CD4-positive, alpha-beta T cell treated with Interleukin-17A for 4 hours (primary cell): ENCODE results near the gene SLC35A3.
"Not testable (repeated sequence)": the region's sequence is repeated elsewhere in the genome, so short reads cannot be mapped to it uniquely, and the experiment has no call there.

Experiments used
- DNase-seq: peaks from one replicate; pipeline ENCODE4 v3.0.0-alpha.2; 2020; ENCODE audit warnings: mixed read lengths

The SLC35A3 gene

DNA sequence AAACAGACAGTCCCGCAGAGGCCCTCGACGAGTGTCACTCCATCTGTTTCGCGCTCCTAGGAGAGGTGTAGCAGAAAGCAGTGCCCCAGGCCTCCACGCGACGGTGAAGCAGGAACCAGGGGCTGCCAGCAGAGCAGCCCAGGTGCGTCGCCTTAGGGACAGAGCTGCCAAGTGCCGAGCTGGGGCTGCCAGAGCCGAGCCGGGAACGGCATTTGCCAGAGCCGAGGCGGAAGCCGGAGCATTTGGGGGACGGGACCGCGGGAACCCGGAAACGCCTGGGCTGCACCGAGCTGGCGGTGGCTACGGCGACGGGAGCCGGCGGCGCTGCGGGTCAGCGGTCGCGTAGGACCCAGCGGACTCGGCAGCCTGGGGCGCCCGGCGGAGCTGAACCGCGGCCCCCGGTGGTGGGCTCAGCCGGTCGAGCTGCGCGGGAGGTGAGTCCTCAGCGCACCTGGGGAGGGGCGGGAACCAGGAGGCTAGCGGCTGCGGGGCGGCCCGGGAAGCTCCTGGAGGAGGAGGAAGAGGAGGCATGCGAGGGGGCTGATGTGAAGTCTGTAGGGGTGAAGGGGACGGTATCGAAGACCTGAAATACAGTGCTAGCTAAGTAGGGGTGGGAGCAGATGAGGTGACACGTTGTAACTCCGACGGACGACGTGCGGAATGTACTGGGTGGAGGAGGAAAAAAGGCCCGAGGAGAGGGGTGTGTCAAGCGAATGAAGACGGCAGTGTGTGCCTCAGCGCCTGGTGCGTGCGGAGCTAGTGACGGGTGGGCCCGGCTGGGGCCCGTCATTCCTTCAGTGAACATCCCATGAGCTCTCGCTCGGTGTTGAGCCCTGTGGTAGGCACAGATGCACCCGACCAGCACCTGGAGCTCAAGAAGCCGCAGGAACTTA, at the start of gene SLC35A3:
Gene SLC35A3 (plus strand): TSS at position 268 of the 893 bp plus-strand sequence. CDS start 23,559 bp downstream, outside the sequence.
- DNase-seq: peak; percentile 82

DNA sequence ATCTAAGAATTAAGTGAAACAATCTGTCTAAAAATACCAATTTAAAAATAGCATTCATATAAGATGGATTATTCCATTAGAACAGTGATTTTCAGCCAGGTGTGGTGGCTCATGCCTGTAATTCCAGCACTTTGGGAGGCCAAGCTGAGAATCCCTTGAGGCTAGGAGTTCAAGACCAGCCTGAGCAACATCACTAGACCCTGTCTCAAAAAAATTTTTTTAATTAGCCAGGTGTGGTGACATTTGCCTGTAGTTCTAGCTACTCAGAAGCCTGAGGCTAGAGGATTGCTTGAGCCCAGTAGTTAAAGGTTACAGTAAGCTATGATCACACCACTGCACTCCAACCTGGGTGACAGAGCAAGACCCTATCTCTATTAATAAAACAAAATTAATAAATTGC, 35.0 kb upstream of the SLC35A3 start:
- DNase-seq: no peak

DNA sequence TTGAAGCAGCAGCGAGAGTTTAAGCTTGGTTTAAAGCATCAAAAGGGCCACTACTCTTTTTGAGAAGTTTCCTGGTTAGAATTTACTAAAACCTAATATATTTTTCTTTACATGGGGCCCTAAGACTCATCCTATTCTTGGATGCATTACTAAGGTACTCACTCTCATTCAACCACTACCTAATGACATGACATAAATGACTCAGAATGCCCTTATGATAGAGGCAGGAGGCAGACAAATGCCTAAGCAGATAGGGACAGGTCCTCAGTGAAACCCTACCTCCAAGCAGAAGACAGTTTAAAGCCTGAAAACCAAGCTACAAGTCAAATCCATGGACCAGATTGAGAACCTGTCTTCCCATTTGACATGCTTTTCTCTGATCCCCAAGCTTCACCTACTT, 34.3 kb upstream of the SLC35A3 start:
- DNase-seq: no peak

DNA sequence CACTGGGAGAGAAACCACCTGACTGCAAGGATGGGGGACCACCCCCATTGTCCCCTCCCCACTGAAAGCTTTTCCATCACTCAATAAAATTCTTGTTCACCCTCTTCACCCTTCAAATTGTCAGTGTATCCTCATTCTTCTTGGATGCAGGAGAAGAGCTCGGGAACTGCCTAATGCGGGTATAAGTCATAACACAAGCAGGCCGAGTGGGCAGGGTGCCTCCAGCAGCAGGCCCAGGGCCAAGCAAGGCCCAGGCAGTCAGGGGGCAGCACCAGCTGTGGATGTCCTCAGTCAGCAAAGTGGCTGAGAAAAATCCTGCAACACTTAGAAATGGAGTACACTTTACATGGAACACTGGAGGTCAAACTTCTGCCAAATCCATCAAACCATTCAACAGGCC, 33.7 kb upstream of the SLC35A3 start:
- DNase-seq: no peak

DNA sequence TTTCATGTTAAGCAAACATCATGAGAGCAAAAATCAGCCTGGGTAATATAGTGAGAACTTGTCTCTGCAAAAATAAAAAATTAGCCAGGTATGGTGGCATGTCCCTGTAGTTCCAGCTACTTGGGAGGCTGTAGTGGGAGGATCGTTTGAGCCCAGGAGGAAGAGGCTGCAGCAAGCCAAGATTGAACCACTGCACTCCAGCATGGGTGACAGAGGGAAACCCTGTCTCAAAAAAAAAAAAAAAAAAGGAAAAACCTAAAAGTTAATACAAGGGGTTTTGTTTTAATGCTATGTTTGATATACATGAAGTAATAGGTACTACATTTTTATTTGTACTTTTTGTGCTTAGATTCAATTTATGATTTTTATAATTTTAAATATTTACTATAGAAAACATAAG, 27.1 kb upstream of the SLC35A3 start:
- DNase-seq: no peak

DNA sequence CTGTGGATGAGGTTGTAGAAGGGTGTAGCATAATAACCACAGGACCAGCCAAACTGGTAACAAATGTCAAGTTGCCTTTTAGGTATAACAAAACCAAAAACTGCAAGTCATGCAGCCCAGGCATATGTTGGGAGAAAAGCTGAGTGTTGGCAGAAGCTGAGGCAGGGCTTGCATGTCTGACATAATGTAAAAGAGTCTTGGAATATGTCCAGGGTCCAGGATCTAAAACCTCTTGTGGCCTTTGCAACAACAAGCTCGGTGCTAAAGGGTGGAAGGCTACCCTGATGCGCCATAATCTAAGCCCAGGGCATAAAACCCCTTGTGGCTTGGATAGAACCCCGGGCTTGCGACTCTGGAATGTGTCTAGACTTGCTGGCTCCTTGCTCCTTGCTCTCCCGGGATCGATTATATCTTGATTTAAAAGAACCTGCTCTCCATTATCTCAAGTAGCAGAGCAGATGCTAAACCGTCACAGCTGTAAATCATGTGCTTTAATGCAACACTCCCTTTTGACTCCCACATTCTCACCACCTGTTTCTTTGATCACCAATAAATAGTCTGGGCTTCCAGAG, 26.5 kb upstream of the SLC35A3 start:
- no peak for DNase-seq

DNA sequence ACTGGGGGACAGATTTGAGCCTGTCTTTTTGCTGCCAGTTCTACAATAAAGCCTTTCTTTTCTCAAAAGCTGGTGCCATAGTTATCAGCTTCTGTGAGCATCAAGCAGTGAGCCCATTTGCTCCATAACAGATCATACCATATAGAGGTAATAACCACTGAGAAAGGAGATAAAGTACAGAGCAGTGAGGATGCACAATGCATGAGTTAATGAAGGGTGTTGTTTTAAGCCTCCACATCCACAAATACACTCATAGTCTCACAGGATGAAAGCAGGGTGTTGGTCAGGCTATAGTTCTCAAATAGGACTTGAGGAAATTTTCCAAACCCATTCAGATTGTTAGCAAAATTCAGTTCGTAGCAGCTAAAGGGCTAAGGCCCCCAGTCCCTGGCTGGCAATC, 25.6 kb upstream of the SLC35A3 start:
- DNase-seq: no peak

DNA sequence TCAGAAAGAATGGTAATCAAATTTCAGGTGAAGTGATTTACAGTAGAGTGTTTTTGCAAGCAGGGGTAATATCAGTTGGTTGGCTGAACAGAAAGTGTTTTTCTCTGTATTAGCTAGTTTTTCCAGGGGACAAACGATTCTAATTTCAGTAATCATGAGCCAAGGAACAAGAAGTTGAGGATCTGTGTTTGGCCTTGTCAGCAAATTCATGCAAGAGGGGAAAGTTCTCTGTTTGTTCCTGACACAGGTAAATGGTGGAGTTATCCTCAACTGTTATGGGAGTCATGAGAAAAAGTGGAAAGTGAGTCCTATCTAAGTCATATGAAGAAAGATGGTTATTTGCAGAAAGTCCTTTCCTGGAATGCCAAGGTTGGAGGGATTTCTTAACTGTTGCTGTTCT, 24.6 kb upstream of the SLC35A3 start:
- no peak for DNase-seq

DNA sequence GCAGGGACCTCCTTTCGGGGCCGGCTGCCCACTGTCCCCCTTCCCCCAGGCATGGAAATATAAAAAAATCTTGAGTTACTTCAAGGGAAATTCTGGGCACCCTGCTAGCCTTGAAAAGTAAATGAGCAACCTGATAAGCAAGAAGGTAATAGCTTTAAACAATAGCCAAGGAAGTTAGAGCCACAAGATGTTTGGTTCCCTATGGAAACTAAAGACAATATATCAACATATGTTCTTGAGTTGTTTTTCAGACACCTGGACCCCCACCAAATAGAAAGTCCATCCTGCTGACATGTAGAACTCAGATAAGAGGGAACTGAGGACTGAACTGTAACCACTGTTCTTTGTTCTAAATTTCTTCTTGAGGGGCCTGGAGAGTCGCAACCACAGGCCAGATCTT, 19.3 kb upstream of the SLC35A3 start:
- DNase-seq: no peak

DNA sequence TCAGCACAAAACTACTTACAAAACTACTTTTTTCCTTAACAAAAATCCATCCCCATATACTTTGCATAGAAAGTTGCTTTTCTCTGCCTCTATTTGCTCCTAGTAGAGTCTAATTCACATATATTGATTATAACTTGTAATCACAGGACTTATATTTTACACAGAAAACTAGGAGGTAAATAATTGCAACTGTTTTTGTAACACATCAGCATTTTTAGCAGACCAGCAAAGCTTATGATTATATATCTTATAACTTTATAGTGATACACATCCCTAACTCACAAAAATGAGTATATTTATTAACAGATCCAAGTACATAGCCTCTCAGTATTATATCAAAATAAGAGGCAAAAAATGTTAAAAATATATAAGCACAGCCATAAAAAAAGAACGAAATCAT, 17.3 kb upstream of the SLC35A3 start:
- DNase-seq: no peak

DNA sequence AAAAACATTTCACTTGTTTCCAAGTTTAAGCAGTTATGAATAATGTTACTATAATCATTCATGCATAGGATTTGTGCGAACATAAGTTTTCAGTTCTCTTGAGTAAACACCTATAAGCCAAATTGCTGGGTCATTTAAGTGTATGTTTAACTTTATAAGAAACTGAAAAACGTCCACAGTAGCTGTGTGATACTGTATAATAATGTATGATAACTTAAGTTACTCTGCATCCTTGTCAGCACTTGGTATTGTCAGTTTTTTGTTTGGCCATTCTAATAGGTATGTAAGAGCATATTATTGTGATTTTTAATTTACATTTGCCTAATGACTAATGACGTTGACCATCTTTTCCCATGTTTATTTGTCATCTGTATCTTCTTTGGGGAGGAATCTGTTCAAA, 14.4 kb upstream of the SLC35A3 start:
- no peak for DNase-seq

DNA sequence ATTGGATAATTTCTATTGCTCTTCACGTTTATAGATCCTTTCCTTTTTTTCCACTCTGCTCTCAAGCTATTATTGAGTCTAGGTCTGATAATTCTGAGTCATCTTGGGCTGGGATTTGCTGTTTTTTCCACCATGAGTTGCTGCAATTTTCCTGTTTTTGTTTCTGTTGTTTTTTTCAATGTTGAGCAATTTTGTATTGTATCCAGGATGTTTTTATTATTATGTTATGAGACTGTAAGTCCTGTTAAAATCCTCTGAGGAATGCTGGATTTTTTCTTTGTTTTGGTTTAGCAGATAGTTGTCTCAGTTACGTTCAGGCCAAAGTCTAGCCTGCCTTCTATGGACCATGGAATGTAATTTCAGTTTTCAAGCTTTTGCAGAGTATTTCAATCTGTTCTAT, 13.0 kb upstream of the SLC35A3 start:
- DNase-seq: no peak

DNA sequence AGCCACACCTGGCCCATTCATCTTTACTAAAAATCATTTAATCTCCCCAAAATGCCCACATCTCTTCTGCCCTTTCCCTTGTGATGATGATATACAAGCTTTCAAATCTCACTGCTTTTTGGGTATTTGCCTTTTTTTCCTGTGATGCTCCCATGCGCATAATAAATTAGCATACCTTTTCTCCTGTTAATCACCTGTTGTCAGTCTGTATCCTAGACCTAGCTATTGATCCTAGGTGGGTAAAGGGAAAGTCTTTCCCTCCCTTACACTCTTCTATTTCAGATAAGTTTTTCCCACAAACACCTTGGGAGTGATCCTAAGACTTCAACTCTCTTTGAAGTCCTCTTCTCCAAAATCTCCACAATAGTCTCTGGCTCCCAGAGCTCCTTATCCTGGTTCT, 12.0 kb upstream of the SLC35A3 start:
- no peak for DNase-seq

DNA sequence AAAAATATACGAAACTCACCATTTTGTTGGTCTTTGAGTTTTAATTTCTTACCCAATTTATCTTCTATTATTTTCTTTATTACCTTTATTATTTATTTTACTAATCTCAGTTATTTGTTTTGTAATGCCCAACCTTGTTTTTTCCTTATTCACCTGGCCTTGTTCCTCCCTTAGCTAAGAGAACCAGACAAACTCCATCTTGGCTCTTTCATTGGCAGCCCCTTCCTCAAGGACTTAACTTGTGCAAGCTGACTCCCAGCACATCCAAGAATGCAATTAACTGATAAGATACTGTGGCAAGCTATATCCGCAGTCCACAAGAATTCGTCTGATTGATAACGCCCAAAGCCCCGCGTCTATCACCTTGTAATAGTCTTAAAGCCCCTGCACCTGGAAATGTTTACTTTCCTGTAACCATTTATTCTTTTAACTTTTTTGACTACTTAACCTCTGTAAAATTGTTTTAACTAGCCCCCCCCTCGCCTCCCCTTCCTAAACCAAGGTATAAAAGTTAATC, 10.5 kb upstream of the SLC35A3 start:
- DNase-seq: not testable (repeated sequence)

DNA sequence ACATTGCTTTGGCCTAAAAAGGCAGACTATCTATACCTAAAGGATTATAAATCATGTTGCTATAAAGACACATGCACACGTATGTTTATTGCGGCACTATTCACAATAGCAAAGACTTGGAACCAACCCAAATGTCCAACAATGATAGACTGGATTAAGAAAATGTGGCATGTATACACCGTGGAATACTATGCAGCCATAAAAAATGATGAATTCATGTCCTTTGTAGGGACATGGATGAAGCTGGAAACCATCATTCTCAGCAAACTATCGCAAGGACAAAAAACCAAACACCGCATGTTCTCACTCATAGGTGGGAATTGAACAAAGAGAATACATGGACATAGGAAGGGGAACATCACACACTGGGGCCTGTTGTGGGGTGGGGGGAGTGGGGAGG, 9.5 kb upstream of the SLC35A3 start:
- not testable (repeated sequence) for DNase-seq

DNA sequence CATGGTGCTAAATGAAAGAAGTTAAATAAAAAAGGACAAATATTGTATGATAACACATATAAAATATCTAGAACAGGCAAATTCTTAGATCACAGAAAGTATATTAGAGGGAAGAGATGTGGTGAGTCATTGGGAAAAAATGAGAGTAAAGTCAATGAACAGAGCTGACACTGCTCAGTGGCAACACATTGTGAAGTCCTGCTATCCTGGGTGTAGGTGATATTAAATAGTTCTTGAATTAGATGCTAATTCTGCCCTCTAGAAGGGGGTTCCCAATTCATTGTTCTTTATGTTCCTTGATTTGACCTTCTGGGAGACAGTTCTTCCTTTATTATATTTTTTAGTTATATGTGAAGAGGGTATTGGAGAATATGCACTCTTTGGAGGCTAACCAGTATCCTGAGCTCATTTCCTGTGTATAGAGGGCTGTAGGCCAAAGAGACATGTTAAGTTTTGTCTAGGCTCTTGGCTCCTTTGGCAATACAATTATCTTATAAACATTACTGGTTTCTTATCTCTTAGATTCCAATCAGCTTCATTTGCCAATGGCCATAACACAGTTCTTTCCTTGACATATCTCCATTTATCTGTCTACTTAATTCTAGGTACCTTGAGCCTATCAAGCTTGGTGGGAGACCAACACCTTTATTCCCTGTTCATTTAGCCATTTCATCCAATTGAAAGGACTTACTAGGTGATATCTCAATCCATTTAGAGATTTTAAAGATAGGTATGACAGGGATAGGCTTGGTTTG, 6.6 kb upstream of the SLC35A3 start:
- DNase-seq: no peak

DNA sequence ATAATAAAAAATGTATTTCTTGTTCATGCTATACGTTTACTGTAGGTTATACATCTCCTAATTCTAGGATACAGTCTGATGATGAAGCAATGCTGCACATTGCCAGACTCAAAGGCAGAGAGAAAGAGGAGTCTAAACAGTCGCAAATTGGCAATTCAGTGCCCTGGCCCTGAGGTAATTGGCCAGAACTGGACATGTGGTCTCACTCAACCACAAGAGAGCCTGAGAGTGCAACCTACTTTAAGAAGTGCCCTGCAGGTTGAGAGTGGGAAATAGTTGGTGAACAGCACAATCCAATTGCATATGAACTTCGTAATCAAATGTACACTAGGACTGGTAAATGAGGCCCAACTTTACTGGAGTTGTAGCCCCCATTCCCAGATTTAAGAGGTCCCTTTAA, 5.0 kb upstream of the SLC35A3 start:
- no peak for DNase-seq

DNA sequence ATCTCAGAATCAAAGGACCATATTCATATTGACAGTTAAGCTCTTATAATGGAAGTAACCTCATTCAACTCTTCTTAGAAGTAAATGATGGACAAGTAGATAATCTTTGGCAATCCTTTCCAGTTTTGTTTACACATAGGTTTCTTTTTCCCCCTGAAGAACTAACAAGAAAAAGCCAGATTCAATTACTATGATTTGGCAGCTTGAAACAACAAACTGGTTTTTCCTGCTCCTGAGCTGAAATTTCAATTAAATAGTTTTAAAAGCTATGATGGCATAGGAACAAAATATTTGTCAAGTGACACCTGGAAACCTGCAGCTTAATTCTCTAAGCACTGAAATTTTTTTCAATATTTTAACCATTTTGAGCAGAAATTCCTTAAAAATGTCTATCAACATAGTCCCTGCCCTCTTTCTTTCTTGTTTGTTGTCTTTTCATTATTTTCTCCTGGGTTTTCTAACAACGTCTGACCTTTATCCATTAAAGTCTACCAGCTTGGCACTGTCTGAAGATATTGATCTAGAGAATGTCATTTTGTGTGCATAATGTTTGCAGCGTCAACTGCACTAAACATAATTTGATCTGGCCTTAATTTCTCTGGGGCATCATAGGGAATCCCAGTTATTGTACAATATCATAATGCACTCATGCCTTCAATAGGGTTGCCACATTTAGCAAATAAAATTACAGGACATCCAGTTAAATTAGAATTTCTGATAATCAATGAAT, 4.0 kb upstream of the SLC35A3 start:
- no peak for DNase-seq

DNA sequence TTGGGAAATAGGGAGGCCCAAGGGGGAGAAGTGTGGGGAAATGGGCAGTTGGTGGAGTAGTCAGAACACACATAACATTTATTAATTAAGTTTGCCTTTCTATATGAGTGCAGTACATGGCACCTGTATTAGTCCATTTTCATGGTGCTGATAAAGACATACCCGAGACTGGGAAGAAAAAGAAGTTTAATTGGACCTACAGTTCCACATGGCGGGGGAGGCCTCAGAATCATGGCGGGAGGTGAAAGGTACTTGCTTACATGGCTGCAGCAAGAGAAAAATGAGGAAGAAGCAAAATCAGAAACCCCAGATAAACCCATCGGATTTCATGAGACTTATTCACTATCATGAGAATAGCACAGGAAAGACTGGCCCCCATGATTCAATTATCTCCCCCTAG, 1.6 kb upstream of the SLC35A3 start:
- no peak for DNase-seq

DNA sequence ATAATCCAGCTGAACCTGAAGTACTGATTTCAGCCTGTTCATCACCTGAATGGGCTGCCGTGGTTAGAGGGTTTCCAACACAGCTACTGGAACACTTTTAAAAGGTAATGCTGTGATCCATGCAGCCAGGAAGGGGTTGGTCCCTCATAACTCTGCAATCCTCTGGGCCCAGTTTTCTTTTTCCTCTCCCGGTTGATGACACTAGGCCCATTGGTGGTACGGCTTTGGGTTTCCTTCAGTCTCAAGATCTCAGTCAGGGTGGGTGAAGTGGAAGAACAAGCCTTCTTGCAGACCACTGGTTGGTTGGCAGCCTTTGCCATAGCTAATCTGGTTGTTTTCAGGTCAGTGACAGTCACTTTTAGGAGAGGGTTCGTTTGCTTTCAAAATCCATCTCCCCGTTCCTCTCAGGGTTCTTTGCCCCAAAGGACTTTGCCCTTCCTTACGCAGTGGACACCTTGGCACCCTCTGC, 502 bp upstream of the SLC35A3 start:
- DNase-seq: no peak

DNA sequence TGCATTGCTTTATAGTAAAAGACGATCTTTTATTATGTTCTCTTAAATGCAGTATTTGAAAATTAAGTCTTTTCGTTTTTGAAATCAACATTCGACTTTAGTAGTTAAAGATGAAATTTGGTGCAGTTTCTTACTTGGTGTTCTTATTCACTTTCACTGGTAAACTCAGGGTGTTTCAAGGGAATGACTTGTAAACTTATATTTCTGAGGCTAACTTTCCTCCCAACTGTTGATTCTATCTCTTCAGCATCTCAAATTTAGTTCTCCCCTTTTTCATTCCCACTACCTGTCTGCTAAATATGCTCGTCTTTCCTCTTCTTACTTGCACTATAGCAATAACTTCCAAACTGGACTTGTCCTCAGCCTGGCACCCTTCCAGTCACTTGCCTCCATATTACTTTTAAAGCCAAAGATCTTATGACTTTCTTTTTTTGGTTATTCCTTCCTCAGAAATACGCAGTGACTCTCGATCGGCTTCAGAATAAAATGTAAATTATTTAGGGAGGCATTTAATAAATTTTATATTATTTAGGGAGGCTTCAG, 988 bp downstream of the SLC35A3 start:
- no peak for DNase-seq

DNA sequence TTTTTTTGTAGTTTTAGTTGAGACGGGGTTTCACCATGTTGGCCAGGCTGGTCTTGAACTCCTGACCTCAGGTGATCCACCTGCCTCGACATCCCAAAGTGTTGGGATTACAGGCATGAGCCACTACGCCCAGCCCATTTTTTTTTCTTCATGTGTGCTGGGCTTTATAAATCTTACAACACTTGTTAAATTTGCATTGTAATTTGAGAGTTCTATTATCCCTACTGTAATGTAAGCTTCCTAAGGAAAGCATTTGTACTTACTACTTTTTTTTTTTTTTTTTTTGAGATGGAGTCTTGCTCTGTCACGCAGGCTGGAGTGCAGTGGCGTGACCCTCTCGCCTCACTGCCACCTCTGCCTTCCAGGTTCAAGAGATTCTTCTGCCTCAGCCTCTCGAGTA, 2.3 kb downstream of the SLC35A3 start:
- DNase-seq: not testable (repeated sequence)
